HG02642 (cell line): ENCODE results near the gene KIAA0232.
A peak's percentile ranks its signal among the peaks of the same experiment; 100 is the strongest.

Experiments
- ATAC-seq: cut with Tn5 transposase; IDR thresholded peaks from one replicate; pipeline ENCODE4 v1.9.1; 2021; ENCODE audit warnings: mild to moderate bottlenecking; ENCODE audit not compliant: unreplicated experiment, poor library complexity

KIAA0232 gene, protein sequence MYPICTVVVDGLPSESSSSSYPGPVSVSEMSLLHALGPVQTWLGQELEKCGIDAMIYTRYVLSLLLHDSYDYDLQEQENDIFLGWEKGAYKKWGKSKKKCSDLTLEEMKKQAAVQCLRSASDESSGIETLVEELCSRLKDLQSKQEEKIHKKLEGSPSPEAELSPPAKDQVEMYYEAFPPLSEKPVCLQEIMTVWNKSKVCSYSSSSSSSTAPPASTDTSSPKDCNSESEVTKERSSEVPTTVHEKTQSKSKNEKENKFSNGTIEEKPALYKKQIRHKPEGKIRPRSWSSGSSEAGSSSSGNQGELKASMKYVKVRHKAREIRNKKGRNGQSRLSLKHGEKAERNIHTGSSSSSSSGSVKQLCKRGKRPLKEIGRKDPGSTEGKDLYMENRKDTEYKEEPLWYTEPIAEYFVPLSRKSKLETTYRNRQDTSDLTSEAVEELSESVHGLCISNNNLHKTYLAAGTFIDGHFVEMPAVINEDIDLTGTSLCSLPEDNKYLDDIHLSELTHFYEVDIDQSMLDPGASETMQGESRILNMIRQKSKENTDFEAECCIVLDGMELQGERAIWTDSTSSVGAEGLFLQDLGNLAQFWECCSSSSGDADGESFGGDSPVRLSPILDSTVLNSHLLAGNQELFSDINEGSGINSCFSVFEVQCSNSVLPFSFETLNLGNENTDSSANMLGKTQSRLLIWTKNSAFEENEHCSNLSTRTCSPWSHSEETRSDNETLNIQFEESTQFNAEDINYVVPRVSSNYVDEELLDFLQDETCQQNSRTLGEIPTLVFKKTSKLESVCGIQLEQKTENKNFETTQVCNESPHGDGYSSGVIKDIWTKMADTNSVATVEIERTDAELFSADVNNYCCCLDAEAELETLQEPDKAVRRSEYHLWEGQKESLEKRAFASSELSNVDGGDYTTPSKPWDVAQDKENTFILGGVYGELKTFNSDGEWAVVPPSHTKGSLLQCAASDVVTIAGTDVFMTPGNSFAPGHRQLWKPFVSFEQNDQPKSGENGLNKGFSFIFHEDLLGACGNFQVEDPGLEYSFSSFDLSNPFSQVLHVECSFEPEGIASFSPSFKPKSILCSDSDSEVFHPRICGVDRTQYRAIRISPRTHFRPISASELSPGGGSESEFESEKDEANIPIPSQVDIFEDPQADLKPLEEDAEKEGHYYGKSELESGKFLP (N-terminal part only)

DNA sequence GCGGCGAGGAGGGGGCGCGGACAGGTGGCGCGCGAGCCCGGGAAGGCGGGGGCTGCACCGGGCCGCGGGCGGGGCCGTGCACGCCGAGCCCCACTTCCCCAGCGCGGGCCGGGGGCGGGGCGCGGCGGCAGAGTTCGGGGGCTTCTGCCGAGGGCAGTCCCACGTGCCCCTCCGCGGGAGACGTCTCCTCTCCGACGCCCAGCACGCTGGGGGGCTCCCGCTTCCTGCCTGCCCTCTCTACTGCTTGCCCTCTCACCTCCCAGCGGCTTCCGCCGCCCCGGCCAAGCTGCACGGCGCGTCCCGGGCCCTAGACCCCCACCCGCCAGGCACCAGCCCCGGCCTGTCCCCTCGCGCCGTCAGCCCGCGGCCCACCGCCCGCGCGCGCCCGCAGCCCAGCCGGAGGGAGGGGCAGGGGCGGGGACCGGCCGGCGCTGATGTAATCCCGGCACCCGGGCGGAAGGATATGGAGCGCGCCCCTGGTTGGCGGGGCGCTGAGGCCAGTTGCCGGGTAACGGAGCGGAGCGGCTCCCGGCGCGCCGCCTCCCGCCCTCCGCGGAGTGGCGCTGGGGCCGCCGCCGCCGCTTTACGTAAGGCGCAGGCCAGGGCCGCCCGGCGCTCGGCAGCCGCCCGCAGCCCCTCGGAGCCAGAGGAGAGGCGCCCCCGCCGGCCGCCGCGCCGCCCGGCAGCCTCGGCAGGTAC lies at the start of gene KIAA0232:
TSS of gene KIAA0232 (plus strand) at position 581 of the 699 bp plus-strand sequence. CDS start 41,727 bp downstream, outside the sequence.
- peak; percentile 78 for ATAC-seq

DNA sequence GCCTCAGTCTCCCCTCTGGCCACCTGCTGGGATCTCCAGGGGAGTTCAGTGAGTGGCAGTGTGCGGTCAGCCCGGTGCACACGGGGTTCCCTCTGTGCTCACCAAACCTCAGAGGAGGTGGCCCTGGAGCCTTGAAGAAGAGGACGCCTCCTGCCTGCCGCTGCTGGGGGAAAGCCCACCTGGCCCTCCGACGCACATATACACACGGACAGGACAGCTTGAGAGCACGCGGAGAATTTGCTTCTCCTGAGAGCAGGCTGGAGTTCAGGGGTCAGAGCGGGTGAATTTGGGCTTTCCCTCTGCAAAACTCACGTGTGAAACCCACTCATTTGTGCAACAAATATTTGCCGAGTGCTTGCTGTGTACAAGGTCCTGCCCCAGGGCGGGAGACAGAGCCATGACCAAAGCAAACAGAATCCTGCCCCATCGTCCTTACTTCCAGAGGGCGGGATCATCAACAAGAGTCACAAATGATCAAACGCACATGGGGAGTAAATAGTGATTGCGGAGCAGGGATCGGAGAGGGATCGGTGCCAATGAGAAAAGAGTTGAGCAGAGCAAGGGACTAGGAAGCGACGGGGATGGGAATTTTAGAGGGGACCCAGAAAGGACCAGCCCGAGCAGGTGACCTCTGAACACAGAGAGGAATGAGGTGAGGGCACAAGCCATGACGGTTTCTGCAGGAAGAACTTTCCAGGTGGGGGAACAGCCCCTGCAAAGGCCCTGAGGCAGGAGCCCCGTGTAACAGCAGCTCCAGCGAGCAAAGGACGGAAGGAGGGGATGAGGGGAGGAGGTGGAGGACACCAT lies 49.0 kb upstream of the KIAA0232 start:
- ATAC-seq: no peak

DNA sequence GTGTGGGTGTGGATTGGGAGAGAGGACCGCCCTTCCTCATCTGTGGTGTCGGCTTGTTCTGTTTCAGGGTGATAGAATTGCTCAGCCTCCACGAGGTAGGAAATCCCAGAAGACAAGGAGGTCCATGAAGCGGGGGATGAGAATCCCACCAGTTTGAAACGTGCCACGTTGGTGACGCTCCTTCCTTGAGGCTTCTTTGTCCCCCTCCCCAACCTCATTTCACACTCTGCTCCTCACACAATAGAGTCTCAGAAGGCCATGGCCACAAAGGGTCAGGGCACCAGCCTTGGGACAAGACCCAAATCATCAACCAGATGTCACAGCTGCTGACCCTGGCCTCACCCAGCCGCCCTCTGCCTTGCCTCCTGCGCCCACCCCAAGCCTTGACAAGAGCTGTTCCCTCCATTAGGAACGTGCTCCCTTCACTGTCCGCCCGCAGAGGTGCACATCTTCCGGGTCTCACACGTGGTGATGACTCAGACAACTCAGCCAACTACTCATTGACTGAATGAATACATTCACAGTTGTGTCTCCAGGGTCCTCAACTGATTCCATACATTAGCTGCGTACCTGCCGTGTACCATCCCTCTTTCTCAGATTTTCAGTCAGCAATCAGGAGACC lies 48.3 kb upstream of the KIAA0232 start:
- ATAC-seq: no peak

DNA sequence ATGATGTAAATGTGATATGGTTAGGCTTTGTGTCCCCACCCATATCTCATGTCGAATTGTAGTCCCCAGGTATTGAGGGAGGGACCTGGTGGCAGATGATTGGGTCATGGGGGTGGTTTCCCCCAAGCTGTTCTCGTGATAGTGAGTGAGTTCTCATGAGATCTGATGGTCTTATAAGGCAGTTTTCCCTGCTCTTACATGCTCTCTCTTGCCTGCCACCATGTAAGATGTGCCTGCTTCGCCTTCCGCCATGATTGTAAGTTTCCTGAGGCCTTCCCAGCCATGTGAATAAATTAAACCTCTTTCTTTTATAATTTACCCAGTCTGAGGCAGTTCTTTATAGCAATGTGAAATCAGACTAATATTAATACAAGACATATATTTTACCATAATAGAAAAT lies 42.6 kb upstream of the KIAA0232 start:
- ATAC-seq: no peak

DNA sequence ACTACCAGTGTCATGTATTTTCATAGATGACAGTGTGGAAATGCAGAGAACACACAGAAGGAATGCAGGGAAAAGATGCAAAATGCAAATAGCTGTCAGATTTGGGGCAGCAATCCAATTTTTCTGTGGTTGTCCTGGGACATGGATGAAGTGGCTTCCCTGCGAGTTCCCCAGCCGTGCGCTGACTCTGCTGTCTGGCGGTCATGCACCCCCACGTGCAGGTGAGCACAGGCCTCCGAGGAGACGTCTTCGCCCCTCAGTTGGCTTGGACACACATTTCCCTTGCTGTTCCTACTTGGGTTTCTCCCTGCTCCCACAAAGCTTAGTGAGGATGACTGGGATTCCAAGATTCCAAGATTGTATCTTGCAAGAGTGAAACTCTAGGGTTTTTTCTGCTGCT lies 42.2 kb upstream of the KIAA0232 start:
- no peak for ATAC-seq

DNA sequence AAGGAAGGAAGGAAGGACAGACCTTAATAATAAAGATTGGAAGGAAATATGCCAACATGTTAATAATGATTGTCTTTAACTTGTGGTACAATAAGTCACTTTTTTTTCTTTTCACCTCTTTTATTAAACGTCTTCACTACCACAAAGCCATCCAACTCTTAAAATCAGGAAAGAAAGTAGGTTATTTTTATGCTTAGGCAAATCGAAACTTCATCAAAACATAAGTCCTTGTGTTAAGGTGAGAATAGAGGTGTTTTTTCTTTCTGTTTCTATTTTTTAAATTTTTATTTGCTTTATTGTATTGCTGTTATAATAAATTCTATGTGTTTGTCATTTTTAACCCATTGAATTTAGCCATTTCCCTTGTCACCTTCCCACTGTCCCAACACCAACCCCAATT lies 40.0 kb upstream of the KIAA0232 start:
- ATAC-seq: no peak

DNA sequence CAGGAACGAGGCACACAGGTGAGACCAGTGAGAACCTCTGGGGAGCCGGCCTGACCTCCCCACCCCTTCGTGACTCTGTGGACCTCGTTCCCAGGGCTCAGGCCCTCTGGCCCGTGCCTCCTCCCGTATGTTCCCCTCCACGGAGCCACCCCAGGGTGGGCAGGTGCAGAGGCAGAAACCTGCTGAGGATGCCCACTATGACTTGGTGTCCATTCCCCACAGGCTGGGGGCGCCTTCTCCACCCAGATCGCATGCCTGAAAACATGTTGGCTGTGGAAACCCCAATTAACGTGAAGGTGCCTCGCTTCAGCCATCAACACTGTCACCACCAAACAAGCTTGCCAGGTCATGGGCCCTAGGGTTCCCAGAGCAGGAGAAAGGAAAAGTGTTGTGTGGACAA lies 39.5 kb upstream of the KIAA0232 start:
- no peak for ATAC-seq

DNA sequence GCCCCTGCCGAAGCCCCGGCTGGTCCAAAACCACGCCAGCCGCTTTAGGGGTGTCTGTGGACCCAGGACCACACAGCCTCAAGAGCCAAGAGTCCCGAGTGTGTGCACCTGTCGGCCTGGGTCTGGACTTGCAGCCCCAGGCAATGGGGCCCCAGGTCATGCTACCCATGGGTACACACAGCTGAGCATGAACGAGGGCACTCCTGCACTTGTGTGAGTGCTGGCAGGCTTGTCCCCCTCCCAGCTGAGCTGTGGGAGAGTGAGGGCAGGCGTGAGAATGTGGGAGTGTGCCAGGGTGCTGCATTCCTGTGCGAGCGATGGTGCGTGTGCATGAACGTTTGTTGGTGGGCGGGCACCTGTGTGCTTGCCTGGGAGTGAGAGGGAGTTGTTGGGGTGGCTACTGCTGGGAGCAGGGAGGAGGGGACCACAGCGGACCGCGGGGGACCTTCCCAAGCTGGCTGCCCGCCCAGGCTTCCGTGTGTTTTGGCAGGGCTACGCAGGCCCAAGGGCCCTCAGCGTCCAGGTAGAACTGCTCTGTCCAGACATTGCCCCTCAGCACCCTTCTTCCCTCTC lies 35.7 kb upstream of the KIAA0232 start:
- ATAC-seq: no peak

DNA sequence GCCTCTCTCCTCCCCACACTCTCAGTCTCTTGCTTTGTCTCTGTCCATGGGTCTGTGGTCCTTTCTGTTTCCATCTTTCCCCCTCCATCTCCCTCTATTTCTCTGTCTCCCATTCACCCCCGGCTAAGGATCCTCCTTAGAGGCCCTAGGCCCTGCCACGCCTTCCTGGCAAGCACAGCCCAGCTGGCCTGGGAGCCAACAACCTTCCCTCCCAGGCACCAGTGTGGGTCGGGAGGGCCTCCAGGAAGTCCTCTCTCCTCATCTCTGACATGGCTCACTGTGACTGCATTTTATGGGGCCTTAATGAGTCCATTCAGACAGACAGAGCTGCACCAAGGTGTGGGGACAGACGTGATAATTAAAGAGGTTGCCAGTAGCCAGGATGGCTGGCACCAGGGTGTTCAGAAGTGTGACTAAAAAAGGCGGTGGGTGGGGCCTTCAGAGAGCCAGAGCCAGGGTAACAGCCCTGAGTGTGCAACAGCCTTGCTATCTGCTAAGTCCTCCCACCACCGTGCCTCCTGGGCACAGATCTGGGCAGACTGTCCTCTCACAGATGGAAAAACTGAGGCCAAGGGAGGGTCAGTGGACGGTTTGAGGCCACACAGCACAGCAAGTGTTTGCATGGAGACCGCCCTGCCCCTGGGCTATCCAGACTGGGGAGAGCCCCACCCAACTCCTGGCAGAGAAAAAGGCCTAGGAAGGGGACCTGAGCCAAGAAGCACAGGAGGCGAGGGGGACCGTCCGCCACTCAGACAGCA lies 35.1 kb upstream of the KIAA0232 start:
- no peak for ATAC-seq

DNA sequence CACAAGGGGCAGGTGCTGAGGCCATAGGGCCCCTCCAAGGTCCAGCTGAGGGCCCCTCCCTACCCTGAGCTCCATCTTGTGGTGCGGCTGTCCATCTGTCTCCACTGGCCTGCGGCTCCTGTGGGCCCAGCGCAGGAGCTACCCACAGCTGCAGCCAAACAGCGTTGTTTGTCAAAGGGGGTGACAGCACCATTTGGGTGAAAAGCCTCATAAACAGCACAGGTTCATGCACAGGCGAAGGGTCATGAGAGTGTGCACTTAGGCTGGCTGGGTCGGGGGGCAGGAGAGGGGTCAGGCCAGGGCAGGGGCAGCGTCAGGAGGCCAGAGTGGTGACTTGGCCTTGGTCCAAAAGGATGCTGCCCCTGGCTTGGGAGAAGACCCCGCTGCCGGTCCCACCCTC lies 34.2 kb upstream of the KIAA0232 start:
- no peak for ATAC-seq

DNA sequence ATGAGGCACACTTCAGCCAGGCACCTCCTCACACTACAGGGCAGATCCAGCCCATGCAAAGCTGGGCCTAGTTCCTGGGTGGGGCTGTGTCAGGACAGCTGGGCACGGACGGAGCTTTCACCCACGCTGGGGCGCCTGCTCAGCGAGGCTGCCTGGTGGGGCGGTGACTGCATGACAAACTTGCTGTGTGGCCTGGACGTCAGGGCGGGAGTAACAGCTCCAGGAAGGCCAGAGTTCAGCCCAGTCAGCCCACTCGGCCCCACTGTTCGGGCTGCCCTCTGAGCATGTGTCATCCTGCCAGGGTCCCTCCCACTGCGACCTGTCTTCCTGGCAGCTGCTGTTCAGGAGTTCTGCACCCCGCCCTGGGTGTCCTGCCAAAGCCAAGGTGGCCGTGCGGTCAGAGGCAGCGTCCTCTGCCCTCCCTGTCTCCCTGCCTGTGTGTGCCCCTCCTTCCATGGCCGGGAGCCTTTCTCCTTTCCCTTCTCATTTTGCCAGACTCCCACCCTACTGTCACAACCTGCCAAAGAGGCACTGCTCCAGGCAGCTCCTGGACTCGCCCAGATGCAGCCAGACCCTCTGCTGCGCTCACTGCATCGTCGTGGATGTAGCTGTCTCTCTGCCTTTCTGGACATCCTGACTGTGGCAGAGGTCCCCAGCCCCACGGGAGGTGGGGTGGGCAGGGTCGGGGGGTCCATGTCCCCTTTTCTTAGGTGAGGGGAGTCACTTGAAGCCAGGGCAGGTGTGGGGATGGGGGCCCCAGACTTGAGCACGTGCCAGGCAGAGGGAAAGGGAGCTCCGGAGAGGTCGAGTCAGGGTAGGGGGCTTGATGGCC lies 33.0 kb upstream of the KIAA0232 start:
- ATAC-seq: no peak

DNA sequence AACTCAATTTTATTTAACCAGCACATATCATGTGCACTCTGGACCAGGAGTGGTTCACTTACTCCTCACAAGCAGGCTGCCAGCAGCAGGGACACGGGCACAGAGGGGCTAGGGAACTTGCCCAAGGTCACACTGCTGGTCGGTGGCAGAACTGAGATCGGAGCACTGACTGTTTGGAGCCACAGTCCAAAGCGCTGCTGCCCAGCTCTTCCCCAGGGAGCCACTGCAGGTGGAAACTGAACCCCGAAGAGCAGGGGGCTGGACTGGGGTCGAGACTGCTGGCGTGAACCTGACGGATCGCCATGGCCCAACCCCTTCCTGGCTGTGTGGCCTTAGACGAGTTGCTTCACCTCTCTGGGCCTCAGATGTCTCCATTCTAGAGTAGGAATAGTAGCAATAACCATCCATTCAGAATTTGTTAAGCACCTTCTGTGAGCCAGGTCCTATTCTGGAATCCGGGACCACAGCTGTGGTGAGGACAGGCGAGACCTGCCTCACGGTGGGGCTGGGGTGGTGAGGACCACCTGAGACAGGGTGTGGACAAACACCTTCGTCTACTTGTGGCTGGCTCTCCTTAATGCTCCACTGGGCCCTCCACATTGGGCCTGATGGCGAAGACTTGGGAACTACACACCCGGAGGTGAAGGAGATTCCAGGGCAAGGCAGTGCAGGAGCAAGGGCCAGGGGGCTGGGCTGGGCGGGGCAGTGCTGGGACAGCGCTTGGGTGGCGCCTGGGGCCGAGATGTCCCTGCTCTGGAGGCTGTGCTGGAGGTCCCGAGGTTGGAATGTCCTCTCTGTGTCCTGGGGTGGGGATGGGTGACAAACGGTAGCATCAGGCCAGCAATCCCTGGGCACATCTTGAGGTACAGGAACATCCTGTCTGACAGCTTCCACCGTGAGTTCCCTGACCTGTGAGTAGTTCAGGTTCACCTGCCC lies 32.0 kb upstream of the KIAA0232 start:
- ATAC-seq: no peak

DNA sequence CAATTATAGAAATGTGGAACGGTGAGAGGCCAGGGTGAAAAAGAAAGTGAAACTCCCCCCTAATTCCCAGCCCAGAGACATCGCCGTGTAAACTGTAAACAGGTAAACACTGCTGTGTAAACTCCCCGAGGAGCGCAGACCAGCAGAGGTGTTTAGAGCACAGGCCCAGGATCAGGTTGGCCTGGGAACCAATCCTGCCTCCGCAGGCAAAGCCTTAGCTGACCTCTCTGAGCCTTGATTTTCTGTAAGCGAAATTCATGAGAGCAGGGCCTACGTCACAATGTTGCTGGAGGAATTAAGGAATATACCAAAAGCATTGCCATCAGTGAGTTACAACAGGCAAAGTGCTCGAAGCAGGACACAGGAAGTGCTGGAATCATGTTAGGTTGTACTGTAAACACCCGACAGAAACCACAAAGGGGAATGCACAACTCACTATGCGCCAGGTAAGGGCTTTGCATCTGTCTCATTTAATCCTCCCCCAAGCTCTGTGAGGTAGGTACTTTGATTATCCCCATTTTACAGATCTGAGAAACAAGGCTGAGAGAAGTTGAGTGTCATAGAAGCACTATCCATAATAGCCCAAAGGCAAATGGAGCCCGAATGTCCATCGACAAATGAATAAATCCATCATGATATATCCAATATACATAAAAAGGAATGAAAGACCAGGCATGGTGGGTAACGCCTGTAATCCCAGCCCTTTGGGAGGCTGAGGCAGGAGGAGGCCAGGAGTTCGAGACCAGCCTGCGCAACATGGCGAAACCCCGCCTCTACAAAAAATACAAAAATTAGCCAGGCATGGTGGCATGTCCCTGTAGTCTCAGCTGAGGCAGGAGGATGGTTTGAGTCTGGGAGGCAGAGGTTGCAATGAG lies 30.7 kb upstream of the KIAA0232 start:
- no peak for ATAC-seq

DNA sequence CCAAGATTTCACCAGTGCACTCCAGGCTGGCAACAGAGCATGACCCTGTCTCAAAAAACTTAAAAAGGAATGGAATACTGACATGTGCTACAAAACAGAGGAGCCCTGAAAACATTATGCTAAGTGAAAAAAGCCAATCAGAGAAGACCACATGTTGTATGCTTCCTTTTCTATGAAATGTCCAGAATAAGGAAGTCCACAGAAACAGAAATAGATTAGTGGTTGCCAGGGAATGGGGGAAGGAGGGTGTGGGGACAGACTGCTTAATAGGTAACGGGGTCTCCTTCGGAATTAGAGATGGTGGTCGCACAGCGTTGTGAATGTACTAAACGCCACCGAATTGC lies 30.1 kb upstream of the KIAA0232 start:
- no peak for ATAC-seq

DNA sequence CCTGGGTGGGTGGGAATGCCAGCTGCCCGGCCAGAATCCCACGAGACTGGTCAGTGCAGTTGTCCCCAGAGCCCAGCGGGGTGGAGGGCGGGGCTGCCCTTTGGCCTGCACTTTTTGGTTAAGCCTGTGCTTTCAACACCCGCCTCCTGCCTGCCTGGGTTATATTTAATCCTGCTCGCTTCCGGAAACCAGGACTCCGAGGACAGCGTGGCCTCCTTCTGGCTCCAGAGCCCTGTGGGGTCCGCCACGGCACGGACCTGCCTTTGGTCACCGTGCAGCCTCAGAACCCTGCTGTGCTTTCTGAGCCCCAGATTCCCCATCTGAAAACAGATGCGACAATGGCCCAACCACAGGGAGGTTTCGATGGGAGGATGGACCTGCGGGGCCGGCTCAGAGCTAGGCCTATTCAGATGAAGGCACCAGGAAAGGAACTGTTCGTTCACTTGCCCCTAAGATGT lies 29.4 kb upstream of the KIAA0232 start:
- no peak for ATAC-seq
